Osteoblast (primary cell): Measurements from ENCODE around the gene ARHGAP23. TPM values are rescaled to one million over a fixed set of nuclear protein-coding genes. Genes with fewer than 3 reads are reported as not detected.

Experiments
- DNase-seq: peaks from one replicate; pipeline ENCODE4 v3.0.0; 2011; ENCODE audit warnings: low spot score, mixed read lengths; ENCODE audit not compliant: insufficient read length; ENCODE audit errors: missing footprints
- H2AFZ ChIP-seq: 2 replicates; pipeline ENCODE4 v1.6.0; 2011; ENCODE audit warnings: mild to moderate bottlenecking, low read length
- H3K27ac ChIP-seq: 2 replicates; pipeline ENCODE4 v1.5.1; 2011; ENCODE audit warnings: mild to moderate bottlenecking, low read depth, low read length, moderate library complexity
- H3K27me3 ChIP-seq: 2 replicates; pipeline ENCODE4 v1.6.0; 2012; ENCODE audit warnings: mild to moderate bottlenecking, control low read depth, inconsistent platforms, low read length, moderate library complexity; ENCODE audit not compliant: insufficient read depth
- H3K36me3 ChIP-seq: 2 replicates; pipeline ENCODE4 v1.5.1; 2011; ENCODE audit warnings: mild to moderate bottlenecking, low read length, control low read depth, moderate library complexity; ENCODE audit not compliant: insufficient read depth
- H3K4me1 ChIP-seq: 2 replicates; pipeline ENCODE4 v1.5.1; 2011; ENCODE audit warnings: mild to moderate bottlenecking, low read length, control low read depth, moderate library complexity; ENCODE audit not compliant: insufficient read depth
- H3K4me2 ChIP-seq: 2 replicates; pipeline ENCODE4 v1.6.0; 2011; ENCODE audit warnings: mild to moderate bottlenecking, low read length; ENCODE audit not compliant: insufficient read depth
- H3K4me3 ChIP-seq: fragments of 200-600 bp; sonication (generic); 3 replicates; pipeline ENCODE4 v1.5.1; 2012; ENCODE audit warnings: mild to moderate bottlenecking, low read length, inconsistent platforms; ENCODE audit not compliant: insufficient read depth
- H3K79me2 ChIP-seq: 2 replicates; pipeline ENCODE4 v1.6.0; 2012; ENCODE audit warnings: mild to moderate bottlenecking, low read length, control low read depth, inconsistent platforms; ENCODE audit not compliant: insufficient read depth
- H3K9me3 ChIP-seq: 2 replicates; pipeline ENCODE4 v1.5.1; 2011; ENCODE audit warnings: low read depth, low read length, control low read depth
- H4K20me1 ChIP-seq: 2 replicates; pipeline ENCODE4 v1.6.0; 2012; ENCODE audit warnings: mild to moderate bottlenecking, low read length, control low read depth; ENCODE audit not compliant: insufficient read depth
- total RNA-seq: library from RNA; depleted of rRNA; stranded (reverse); fragments of >200 nt; gene quantifications from 2 replicates; pipeline ENCODE4 v1.2.3, GENCODE V29; 2012
- TF ChIP-seq, protein P1 (sequence below): IDR thresholded peaks from 2 replicates; pipeline ENCODE4 v1.5.1; 2011; ENCODE audit warnings: mild to moderate bottlenecking, low read depth, low read length, moderate library complexity; ENCODE audit errors: extremely low read depth

ARHGAP23 gene, protein sequence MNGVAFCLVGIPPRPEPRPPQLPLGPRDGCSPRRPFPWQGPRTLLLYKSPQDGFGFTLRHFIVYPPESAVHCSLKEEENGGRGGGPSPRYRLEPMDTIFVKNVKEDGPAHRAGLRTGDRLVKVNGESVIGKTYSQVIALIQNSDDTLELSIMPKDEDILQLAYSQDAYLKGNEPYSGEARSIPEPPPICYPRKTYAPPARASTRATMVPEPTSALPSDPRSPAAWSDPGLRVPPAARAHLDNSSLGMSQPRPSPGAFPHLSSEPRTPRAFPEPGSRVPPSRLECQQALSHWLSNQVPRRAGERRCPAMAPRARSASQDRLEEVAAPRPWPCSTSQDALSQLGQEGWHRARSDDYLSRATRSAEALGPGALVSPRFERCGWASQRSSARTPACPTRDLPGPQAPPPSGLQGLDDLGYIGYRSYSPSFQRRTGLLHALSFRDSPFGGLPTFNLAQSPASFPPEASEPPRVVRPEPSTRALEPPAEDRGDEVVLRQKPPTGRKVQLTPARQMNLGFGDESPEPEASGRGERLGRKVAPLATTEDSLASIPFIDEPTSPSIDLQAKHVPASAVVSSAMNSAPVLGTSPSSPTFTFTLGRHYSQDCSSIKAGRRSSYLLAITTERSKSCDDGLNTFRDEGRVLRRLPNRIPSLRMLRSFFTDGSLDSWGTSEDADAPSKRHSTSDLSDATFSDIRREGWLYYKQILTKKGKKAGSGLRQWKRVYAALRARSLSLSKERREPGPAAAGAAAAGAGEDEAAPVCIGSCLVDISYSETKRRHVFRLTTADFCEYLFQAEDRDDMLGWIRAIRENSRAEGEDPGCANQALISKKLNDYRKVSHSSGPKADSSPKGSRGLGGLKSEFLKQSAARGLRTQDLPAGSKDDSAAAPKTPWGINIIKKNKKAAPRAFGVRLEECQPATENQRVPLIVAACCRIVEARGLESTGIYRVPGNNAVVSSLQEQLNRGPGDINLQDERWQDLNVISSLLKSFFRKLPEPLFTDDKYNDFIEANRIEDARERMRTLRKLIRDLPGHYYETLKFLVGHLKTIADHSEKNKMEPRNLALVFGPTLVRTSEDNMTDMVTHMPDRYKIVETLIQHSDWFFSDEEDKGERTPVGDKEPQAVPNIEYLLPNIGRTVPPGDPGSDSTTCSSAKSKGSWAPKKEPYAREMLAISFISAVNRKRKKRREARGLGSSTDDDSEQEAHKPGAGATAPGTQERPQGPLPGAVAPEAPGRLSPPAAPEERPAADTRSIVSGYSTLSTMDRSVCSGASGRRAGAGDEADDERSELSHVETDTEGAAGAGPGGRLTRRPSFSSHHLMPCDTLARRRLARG (N-terminal part only)
- total RNA-seq = 47.0 and 49.8 TPM in 2 replicates

DNA sequence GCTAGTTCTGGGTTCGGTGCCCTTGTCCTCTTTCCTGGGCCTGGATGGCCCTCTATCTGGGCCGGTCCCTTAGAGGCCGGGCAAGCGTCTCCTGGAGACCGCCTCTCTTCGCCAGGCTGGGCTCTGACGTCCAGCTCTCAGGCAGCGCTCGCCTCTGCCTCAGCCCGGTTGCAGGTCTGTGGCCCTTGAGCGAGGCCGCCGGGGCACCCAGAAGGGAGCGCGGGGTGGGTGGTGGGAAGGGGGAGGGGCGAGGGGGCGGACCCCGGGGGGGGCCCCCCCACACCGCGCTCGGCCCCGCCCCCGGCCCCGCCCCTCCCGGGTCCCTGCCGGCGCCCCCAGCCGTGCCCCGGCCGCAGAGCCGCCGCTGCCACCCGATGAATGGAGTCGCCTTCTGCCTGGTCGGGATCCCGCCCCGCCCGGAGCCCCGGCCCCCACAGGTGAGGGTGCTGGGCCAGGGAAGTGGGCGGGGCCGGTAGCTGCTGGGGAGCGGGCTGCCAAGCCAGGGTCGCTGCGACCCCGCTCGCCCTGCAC, at the start of gene ARHGAP23:
ARHGAP23 (plus strand) TSS at position 353 of the 531 bp plus-strand sequence; CDS start at position 375, 22 bp downstream.
- H4K20me1 ChIP-seq = peaks cover 36% of the 10 kb centered on the region
- H3K4me2 ChIP-seq = peak within 1 kb of the TSS; percentile 92
- peak within 1 kb of the TSS; percentile 84 for H3K27ac ChIP-seq
- H3K4me1 ChIP-seq = peaks cover 30% of the 10 kb centered on the region
- TF ChIP-seq, protein P1, sequence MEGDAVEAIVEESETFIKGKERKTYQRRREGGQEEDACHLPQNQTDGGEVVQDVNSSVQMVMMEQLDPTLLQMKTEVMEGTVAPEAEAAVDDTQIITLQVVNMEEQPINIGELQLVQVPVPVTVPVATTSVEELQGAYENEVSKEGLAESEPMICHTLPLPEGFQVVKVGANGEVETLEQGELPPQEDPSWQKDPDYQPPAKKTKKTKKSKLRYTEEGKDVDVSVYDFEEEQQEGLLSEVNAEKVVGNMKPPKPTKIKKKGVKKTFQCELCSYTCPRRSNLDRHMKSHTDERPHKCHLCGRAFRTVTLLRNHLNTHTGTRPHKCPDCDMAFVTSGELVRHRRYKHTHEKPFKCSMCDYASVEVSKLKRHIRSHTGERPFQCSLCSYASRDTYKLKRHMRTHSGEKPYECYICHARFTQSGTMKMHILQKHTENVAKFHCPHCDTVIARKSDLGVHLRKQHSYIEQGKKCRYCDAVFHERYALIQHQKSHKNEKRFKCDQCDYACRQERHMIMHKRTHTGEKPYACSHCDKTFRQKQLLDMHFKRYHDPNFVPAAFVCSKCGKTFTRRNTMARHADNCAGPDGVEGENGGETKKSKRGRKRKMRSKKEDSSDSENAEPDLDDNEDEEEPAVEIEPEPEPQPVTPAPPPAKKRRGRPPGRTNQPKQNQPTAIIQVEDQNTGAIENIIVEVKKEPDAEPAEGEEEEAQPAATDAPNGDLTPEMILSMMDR = no peak
- peak within 1 kb of the TSS; percentile 87 for H2AFZ ChIP-seq
- no peaks in the 10 kb centered on the region for H3K27me3 ChIP-seq
- H3K36me3 ChIP-seq = no peaks in the 10 kb centered on the region
- DNase-seq = peak; percentile 99
- H3K9me3 ChIP-seq = no peaks in the 10 kb centered on the region
- H3K4me3 ChIP-seq = peak within 1 kb of the TSS; percentile 91
- peaks cover 62% of the 10 kb centered on the region for H3K79me2 ChIP-seq

DNA sequence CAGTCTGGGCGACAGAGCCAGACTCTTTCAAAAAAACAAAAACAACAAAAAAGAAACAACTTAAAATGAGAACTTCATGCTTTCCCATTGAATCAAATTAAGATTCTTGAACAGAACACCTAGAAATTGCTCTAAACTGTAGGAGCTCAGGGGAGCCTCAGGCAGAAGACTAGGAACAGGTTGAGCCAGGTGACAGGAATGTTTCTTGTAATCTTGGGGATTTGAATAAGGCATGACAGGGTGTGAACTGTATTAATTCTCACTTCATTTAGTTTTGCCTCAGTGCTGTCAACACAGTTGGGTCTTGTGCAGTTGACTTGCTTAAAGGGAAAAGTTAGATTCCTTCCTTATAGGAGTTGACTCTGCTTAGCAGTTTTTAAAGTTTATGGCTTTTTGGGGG, 48.8 kb upstream of the ARHGAP23 start:
- Histone ChIP-seq H3K27ac (no peak overlapping the region), H4K20me1 (no peaks in the 10 kb centered on the region), H3K4me1 (no peaks in the 10 kb centered on the region), H3K79me2 (no peaks in the 10 kb centered on the region), H3K9me3 (no peaks in the 10 kb centered on the region), H3K27me3 (no peaks in the 10 kb centered on the region), H3K4me3 (no peak overlapping the region), H3K36me3 (peaks cover 19% of the 10 kb centered on the region), H2AFZ (no peak overlapping the region), H3K4me2 (no peak overlapping the region)
- peak; percentile 21 for DNase-seq
- TF ChIP-seq, protein P1 = no peak

DNA sequence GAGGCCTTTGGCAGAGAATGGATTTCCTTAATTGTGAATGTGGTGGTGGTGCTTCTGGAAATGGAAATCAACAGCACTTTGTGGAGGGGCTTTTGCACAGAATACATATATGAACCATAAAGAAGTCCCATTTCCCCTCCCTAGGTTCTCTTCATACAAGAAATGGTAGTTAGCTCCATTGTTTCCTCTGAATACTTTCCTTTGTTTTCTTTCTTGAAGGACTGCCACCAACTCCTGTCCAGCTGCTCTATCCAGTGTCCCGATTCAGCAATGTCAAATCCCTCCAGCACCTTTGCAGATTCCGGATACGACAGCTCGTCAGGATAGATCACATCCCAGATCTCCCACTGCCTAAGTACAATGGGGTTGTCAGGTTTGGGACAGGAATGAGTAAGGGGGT, 33.2 kb upstream of the ARHGAP23 start:
- peaks cover 28% of the 10 kb centered on the region for H3K36me3 ChIP-seq
- TF ChIP-seq, protein P1 = no peak
- H3K4me2 ChIP-seq = no peak overlapping the region
- H3K4me1 ChIP-seq = no peaks in the 10 kb centered on the region
- no peaks in the 10 kb centered on the region for H3K79me2 ChIP-seq
- H3K27ac ChIP-seq = no peak overlapping the region
- no peak overlapping the region for H2AFZ ChIP-seq
- H3K4me3 ChIP-seq = no peak overlapping the region
- H3K9me3 ChIP-seq = no peaks in the 10 kb centered on the region
- DNase-seq = peak; percentile 3
- H3K27me3 ChIP-seq = no peaks in the 10 kb centered on the region
- no peaks in the 10 kb centered on the region for H4K20me1 ChIP-seq
